GM12801 (cell line): Measurements from ENCODE around the gene VIT.

Experiments
- TF ChIP-seq, protein P1 (sequence below): IDR thresholded peaks from one replicate; pipeline ENCODE4 v1.5.1; 2011; ENCODE audit warnings: control low read depth; ENCODE audit not compliant: insufficient read length; ENCODE audit errors: extremely low read depth

The VIT gene

DNA sequence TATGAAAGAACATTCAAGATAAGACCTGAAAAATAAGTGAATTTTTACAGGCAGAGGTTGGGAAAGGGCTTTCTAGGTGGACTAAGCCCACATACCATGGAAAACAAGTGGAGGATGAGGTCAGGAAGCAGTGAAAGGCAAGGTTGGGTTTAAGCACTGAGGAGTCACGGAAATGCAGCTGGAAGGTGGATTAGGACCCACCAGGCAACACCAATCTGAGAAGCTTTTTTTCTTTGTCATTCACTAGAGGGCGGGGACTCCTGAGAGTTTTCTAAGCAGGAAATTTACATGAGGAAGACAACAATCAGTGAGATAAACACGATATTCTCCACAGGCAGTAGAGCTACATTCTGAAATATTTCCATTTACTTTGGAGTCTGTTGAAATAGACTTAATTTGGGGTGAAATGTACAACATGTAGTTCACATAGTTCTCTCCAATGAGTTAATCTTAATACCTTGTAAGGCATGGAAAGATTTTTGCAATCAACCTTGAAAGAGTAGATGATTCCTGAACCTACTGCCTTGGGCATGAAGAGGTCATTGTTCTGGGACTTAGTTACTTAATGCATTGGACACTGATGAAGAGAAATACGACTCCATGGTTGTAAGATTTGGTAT, 40.7 kb downstream of the VIT start:
- TF ChIP-seq, protein P1, sequence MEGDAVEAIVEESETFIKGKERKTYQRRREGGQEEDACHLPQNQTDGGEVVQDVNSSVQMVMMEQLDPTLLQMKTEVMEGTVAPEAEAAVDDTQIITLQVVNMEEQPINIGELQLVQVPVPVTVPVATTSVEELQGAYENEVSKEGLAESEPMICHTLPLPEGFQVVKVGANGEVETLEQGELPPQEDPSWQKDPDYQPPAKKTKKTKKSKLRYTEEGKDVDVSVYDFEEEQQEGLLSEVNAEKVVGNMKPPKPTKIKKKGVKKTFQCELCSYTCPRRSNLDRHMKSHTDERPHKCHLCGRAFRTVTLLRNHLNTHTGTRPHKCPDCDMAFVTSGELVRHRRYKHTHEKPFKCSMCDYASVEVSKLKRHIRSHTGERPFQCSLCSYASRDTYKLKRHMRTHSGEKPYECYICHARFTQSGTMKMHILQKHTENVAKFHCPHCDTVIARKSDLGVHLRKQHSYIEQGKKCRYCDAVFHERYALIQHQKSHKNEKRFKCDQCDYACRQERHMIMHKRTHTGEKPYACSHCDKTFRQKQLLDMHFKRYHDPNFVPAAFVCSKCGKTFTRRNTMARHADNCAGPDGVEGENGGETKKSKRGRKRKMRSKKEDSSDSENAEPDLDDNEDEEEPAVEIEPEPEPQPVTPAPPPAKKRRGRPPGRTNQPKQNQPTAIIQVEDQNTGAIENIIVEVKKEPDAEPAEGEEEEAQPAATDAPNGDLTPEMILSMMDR: no peak

DNA sequence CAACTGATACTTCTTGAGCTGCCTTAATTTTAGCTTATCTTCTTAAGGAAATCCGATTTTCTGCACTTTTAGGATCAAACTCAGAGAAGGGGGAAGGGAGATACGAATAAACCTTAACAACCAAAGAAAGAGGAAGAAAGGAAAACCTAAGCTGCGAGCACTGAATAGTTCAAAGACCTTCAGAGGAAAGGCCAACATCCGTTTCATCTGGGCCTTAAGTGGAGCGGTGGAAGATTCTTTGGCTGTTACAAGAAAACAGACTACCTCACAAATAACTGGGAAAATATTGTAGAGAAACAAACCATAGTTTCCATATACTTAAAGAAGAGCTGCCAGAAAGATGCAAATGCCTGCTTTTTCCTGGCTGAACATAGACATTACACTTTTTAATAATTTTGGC, 43.6 kb downstream of the VIT start:
- TF ChIP-seq, protein P1: no peak

DNA sequence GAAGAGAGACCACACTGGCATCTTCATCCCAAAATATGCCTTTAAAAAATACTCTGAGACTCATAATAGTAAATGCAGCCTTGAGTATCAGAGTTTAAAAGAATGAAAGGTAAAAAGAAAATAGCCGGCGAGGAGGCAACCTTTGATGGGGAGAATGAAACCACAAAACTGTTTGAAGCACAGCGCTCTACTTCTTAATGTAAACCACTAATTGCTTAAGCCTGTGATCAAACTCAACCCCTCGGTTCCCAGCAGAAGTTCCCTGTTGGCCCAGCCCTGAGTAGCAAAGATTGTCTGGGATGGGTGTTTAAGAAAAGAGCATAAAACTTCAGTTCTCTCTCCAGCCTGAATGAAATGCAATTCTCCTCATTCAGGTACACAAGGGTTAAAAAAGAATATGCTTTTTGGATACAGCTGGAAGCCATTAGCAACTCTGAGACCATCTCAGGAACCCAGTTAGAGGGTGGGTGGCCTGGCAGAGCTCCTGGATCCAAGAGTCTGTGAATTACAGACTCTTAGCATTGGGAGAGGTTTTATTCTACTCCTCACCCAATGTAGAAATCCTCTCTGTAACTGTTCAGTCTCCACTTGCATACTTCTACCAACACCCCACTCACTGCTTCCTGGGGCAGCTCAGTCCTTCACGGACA, 44.8 kb downstream of the VIT start:
- TF ChIP-seq, protein P1: no peak

DNA sequence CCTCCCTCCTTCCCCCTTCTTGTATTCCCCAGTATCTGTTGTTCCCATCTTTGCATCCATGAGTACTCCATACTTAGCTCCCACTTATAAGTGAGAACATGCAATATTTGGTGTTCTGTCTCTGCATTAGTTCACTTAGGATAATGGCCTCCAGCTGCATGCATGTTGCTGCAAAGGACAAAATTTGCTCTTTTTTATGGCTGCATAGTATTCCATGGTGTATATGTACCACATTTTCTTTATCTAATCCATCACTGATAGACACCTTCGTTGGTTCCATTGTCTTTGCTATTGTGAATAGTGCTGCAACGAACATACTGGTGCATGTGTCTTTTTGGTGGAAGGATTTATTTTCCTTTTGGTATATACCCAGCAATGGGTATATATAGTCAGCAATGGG, 47.4 kb downstream of the VIT start:
- TF ChIP-seq, protein P1: no peak

DNA sequence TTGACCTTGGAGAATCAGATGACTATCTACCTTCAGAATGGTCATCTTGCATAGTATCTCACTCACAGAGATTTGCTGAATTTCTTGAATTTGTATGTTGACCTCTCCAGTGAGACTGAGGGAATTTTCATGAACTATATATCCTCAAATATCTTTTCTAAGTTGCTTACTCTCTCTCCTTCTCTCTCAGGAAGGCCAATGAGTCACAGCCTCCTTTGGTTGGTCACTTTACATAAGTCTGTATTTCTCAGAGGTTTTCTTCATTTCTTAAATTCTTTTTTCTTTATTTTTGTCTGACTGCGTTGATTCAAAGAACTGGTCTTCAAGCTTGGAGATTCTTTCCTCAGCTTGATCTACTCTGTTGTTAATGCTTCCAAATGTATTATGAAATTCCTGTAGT, 51.7 kb downstream of the VIT start:
- TF ChIP-seq, protein P1: no peak

DNA sequence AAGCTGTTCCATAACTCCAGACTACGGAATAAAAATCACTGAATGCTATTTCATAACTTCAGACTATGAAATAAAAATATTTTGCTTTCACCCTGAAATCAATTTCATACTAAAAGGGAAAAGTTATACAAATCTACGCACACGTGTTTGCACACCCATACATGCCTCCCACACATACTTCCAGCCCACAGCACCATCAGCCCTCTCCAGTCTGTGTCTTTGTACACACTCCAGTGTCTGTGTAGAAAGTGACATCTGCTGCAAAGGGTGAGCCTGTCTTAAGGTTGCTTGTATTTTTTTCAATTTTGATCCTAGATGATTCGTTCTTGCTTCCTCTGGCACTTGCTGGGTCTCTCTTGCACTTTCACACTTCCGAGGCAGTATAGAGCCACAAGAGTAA, 53.6 kb downstream of the VIT start:
- TF ChIP-seq, protein P1: no peak

DNA sequence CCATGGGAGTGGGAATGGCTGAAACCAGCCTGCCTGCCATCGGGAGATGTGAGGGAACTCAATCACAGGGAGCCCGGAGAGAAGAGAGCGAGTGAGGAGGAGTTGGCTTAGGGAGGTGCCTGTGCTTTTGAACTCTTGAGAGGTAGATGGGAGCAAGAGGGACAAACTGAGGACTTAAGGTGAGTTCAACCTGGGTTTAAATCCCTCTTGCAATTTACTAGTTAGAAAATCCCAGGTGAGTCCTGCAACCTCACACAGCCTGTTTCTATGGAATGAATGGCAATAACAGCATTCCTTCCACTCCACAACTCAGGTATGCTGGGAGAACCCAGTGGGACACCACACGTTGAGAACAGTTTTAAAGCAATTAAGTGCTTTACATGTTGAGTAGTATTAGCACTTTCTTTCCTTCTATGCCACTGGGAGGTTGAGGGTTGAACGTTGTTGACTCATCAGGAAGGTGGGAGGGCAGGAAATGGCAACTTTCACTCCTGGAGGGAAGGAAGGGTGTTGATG, 57.3 kb downstream of the VIT start:
- TF ChIP-seq, protein P1: no peak
